Ectodermal cell (in vitro differentiated cells): ENCODE data around the gene HEATR5A.
"Not testable (repeated sequence)": the region's sequence is repeated elsewhere in the genome, so short reads cannot be mapped to it uniquely, and the experiment has no call there.

ENCODE experiments used
- H3K27ac ChIP-seq: 2 replicates; pipeline ENCODE4 v1.7.0; 2013; ENCODE audit warnings: mild to moderate bottlenecking, low read depth, low read length; ENCODE audit not compliant: insufficient read depth, poor library complexity, severe bottlenecking
- H3K27me3 ChIP-seq: 2 replicates; pipeline ENCODE4 v1.7.0; 2013; ENCODE audit warnings: mild to moderate bottlenecking, low read length; ENCODE audit not compliant: insufficient read depth, control insufficient read depth, poor library complexity, severe bottlenecking
- H3K36me3 ChIP-seq: one replicate; pipeline ENCODE4 v1.7.0; 2013; ENCODE audit warnings: low read length; ENCODE audit not compliant: control insufficient read depth, insufficient read depth
- H3K4me1 ChIP-seq: one replicate; pipeline ENCODE4 v1.7.0; 2013; ENCODE audit warnings: low read length; ENCODE audit not compliant: control insufficient read depth, insufficient read depth
- H3K4me3 ChIP-seq: 2 replicates; pipeline ENCODE4 v1.7.0; 2013; ENCODE audit warnings: low read depth, low read length, control low read depth; ENCODE audit not compliant: insufficient read depth
- H3K9me3 ChIP-seq: 2 replicates; pipeline ENCODE4 v1.7.0; 2013; ENCODE audit warnings: mild to moderate bottlenecking, low read length, moderate library complexity; ENCODE audit not compliant: control insufficient read depth
- WGBS, 2 experiments: methylation state at CpG; one replicate each; pipeline ENCODE4 v1.1.7; 2013; ENCODE audit warnings: missing lambda C conversion rate in 2 of 2; 5-methylcytosine and 5-hydroxymethylcytosine counted together

Gene HEATR5A

GRCh38 chr14:31389946-31390345 is 30.4 kb downstream of the HEATR5A start:
- H3K27me3 ChIP-seq = no peaks in the 10 kb centered on the region
- WGBS, 2 experiments = 95% methylated on average over 2 of the region's 2 CpGs
- no peaks in the 10 kb centered on the region for H3K9me3 ChIP-seq
- peaks cover 5% of the 10 kb centered on the region for H3K36me3 ChIP-seq
- H3K27ac ChIP-seq = no peak overlapping the region
- no peaks in the 10 kb centered on the region for H3K4me1 ChIP-seq
- H3K4me3 ChIP-seq = no peak overlapping the region

GRCh38 chr14:31388687-31389413 is 31.5 kb downstream of the HEATR5A start:
- H3K27ac ChIP-seq = no peak overlapping the region
- H3K27me3 ChIP-seq = no peaks in the 10 kb centered on the region
- no peak overlapping the region for H3K4me3 ChIP-seq
- 95 to 97% methylated on average over 4 to 5 of the region's 5 CpGs for WGBS, 2 experiments
- no peaks in the 10 kb centered on the region for H3K4me1 ChIP-seq
- peaks cover 7% of the 10 kb centered on the region for H3K36me3 ChIP-seq
- H3K9me3 ChIP-seq = no peaks in the 10 kb centered on the region

- no peaks in the 10 kb centered on the region for H3K4me1 ChIP-seq
- H3K27ac ChIP-seq = no peak overlapping the region
- no peak overlapping the region for H3K4me3 ChIP-seq
- no peaks in the 10 kb centered on the region for H3K9me3 ChIP-seq
- H3K36me3 ChIP-seq = peaks cover 7% of the 10 kb centered on the region
- WGBS, 2 experiments = 95 to 97% methylated on average over 7 of the region's 7 CpGs
- no peaks in the 10 kb centered on the region for H3K27me3 ChIP-seq
These were observed 33.3 kb downstream of the HEATR5A start for GRCh38 chr14:31387091-31387490.

- WGBS, 2 experiments = 93 to 100% methylated on average over 3 to 4 of the region's 5 CpGs
These were observed 34.1 kb downstream of the HEATR5A start for GRCh38 chr14:31386271-31386670.

GRCh38 chr14:31382221-31382620 is 38.1 kb downstream of the HEATR5A start:
- no peaks in the 10 kb centered on the region for H3K9me3 ChIP-seq
- H3K27ac ChIP-seq = no peak overlapping the region
- no peak overlapping the region for H3K4me3 ChIP-seq
- H3K4me1 ChIP-seq = no peaks in the 10 kb centered on the region
- WGBS, 2 experiments = 80% methylated on average over 1 of the region's 1 CpG; no CpG with 5 or more reads in 1 of the 2 experiments
- no peaks in the 10 kb centered on the region for H3K27me3 ChIP-seq
- peaks cover 7% of the 10 kb centered on the region for H3K36me3 ChIP-seq

More at GRCh38 chr14:31386271-31386670, 34.1 kb downstream of the HEATR5A start:
- Histone ChIP-seq H3K36me3 (peaks cover 7% of the 10 kb centered on the region), H3K9me3 (no peaks in the 10 kb centered on the region), H3K4me3 (no peak overlapping the region), H3K4me1 (no peaks in the 10 kb centered on the region), H3K27me3 (no peaks in the 10 kb centered on the region), H3K27ac (no peak overlapping the region)

GRCh38 chr14:31380106-31380505 is 40.2 kb downstream of the HEATR5A start:
- H3K27me3 ChIP-seq = no peaks in the 10 kb centered on the region
- WGBS, 2 experiments = 95 to 99% methylated on average over 3 of the region's 3 CpGs
- H3K36me3 ChIP-seq = peaks cover 4% of the 10 kb centered on the region
- no peaks in the 10 kb centered on the region for H3K4me1 ChIP-seq
- no peak overlapping the region for H3K27ac ChIP-seq
- H3K4me3 ChIP-seq = no peak overlapping the region
- H3K9me3 ChIP-seq = no peaks in the 10 kb centered on the region

GRCh38 chr14:31379125-31379947 is 41.0 kb downstream of the HEATR5A start:
- 94% methylated on average over 16 of the region's 16 CpGs for WGBS, 2 experiments
- not testable (repeated sequence) for H3K27ac ChIP-seq, H3K4me3 ChIP-seq, H3K9me3 ChIP-seq, H3K4me1 ChIP-seq, H3K27me3 ChIP-seq, H3K36me3 ChIP-seq

GRCh38 chr14:31377433-31377832 is 42.9 kb downstream of the HEATR5A start:
- Histone ChIP-seq H3K4me3 (no peak overlapping the region), H3K27me3 (no peaks in the 10 kb centered on the region), H3K36me3 (no peaks in the 10 kb centered on the region), H3K4me1 (no peaks in the 10 kb centered on the region), H3K9me3 (no peaks in the 10 kb centered on the region), H3K27ac (no peak overlapping the region)
- 96% methylated on average over 5 of the region's 5 CpGs for WGBS, 2 experiments

- H3K36me3 ChIP-seq = peaks cover 3% of the 10 kb centered on the region
- H3K9me3 ChIP-seq = no peaks in the 10 kb centered on the region
- no peak overlapping the region for H3K27ac ChIP-seq
- H3K27me3 ChIP-seq = no peaks in the 10 kb centered on the region
- 95 to 96% methylated on average over 2 of the region's 2 CpGs for WGBS, 2 experiments
- H3K4me3 ChIP-seq = no peak overlapping the region
- H3K4me1 ChIP-seq = no peaks in the 10 kb centered on the region
These were observed 48.7 kb downstream of the HEATR5A start for GRCh38 chr14:31371646-31372045.

GRCh38 chr14:31363331-31364073 is 56.8 kb downstream of the HEATR5A start:
- no peak overlapping the region for H3K4me3 ChIP-seq
- no peaks in the 10 kb centered on the region for H3K27me3 ChIP-seq
- no peaks in the 10 kb centered on the region for H3K9me3 ChIP-seq
- no peaks in the 10 kb centered on the region for H3K36me3 ChIP-seq
- 90 to 92% methylated on average over 5 of the region's 5 CpGs for WGBS, 2 experiments
- no peak overlapping the region for H3K27ac ChIP-seq
- H3K4me1 ChIP-seq = no peaks in the 10 kb centered on the region
